Measurements from ENCODE around the gene ZBTB49.

The ZBTB49 gene

DNA sequence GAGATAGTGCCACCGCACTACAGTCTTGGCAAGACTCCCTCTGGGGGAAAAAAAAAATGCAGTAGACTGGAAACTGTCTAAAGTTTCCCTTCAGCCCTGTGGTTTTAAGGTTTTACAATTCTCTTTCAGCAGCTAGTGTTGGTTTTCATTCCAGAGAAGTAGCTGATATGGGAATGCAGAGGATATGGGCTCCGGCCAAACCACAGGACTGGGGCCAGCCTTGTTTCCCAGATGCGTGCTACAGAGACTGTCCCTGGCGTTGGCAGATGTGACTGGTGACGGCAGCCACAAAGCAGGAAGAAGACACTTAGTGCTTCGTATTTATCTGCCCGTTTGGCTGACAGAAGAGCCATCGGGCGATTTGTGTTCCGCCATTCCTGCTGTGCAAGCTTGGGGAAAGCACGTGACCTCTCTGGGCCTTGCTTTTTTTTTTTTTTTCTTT lies 43.2 kb downstream of the ZBTB49 start:
- TF ChIP-seq, protein P1, sequence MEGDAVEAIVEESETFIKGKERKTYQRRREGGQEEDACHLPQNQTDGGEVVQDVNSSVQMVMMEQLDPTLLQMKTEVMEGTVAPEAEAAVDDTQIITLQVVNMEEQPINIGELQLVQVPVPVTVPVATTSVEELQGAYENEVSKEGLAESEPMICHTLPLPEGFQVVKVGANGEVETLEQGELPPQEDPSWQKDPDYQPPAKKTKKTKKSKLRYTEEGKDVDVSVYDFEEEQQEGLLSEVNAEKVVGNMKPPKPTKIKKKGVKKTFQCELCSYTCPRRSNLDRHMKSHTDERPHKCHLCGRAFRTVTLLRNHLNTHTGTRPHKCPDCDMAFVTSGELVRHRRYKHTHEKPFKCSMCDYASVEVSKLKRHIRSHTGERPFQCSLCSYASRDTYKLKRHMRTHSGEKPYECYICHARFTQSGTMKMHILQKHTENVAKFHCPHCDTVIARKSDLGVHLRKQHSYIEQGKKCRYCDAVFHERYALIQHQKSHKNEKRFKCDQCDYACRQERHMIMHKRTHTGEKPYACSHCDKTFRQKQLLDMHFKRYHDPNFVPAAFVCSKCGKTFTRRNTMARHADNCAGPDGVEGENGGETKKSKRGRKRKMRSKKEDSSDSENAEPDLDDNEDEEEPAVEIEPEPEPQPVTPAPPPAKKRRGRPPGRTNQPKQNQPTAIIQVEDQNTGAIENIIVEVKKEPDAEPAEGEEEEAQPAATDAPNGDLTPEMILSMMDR (IDR thresholded peaks at IDR 0.05; ENCODE audit: low read depth, low read length) = no peak
- DNase-seq (ENCODE audit: extremely low read depth, low read depth) = peak; percentile 59

DNA sequence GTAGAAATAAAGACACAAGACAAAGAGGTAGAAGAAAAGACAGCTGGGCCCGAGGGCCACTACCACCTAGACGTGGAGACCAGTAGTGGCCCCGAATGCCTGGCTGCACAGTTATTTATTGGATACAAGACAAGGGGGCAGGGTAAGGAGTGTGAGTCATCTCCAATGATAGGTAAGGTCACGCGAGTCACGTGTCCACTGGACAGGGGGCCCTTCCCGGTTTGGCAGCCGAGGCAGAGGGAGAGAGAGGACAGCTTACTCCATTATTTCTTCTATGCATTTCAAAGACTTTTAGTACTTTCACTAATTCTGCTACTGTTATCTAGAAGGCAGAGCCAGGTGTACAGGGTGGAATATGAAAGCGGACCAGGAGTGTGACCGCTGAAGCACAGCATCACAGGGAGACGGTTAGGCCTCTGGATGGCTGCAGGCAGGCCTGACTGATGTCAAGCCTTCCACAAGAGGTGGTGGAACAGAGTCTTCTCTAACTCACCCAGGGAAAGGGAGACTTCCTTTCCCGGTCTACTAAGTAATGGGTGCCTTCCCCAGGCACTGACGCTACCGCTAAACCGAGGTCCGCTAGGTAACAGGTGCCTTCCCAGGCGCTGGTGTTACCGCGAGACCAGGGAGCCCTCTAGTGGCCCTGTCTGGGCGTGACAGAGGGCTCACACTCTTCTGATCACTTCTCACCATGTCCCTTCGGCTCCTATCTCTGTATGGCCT lies 44.9 kb downstream of the ZBTB49 start:
- TF ChIP-seq, protein P1 (IDR thresholded peaks at IDR 0.05; ENCODE audit: low read depth, low read length) = peak; percentile 82
- no peak for DNase-seq (ENCODE audit: extremely low read depth, low read depth)

DNA sequence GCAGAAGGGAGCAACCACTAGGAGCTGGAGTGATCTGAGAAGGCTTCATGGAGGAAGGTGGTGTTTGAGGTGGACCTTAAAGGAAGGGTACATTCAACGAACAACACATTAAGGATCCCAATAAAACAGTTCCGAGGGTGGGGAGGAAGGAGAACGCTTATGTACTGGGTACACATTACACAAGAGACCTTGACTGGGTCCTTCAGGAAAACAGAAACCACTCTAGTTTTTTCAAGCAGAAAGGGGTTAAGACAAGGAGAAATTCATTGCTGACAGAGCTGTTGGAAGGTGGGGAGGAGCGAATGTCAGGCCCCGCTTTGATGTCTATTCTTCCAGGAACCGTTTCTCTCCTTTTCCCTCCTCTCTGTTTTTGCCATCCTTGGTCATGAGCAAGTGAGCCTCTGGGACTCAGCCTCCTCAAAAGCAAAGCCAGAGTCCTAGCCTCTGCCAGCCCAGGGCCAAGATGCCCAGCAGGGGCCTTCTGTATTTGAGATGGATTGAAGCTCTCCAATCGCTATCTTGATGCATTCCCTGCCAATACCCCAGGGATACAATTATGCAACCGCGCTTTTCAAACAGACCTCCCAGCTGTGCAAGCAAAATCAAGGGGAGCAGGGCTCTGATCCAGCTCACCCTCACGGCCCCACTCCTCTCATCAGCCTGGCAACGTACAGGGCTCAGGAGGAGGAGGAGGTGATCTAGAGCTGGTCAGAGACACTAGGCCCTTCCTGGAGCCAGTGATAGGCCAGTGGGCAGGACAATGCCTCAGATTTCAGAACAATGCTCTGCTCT lies 48.4 kb downstream of the ZBTB49 start:
- no peak for DNase-seq (ENCODE audit: extremely low read depth, low read depth)
- TF ChIP-seq, protein P1 (IDR thresholded peaks at IDR 0.05; ENCODE audit: low read depth, low read length) = no peak

DNA sequence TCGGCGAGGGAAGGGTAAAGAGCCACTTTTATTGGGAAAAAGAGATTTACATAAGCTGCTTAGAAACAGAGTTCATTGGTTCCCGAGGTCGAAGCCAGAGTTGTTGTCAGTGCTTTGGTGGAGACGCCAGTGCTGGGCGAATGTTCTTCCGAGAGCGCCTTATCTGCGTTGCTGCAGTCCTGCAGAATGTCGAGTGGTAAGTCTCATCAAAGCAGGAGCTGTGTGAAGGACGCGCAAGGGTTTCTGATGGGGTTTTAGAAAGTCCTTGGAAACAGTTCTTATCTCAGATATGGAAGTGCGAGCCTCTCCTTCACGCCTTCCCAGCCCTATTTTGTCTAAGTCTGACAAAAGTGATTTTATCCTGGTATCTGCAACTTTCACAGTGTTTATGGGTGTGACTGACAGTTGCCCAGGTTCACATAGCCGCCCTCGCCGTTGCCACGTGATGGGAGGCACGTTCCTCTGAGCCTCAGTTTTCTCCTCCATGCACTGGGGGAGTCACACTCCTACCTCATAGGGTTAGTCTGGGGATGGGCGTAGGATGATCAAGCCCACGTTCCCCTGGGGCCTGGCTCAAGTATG lies 49.5 kb downstream of the ZBTB49 start:
- TF ChIP-seq, protein P1 (IDR thresholded peaks at IDR 0.05; ENCODE audit: low read depth, low read length) = no peak
- DNase-seq (ENCODE audit: extremely low read depth, low read depth) = no peak

DNA sequence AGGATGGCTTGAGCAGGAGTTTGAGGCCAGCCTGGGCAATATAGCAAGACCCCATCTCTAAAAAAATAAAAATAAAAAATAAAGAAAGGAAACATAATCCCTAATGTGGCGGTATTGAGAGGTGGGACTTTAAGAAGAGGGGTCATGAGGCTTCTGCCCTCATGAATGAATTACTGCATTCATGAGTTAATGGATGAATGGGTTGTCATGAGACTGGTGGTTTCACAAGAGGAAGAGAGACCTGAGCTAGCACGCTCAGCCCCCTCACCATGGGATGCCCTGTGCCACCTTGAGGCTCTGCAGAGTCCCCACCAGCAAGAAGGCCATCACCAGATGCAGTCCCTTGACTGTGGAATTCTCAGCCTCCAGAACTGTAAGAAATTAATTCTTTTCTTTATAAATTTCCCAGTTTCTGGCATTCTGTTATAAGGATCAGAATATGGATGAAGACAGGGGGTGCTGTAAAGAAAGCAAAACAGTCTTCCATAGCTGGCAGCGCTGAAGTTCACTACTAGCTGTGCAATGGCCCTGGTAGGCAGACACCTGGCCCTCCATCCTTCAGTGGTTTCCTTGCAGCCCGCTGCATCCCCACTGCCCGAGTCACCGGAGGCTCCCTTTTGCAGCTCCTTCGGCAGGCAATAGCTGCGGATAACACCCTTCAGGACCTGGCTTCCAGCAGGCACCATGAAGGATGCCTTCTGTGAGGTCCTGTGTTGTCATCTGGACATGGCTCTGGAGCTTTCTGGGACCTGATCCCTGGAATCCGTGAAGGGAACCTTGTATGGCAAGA lies 52.0 kb downstream of the ZBTB49 start:
- DNase-seq (ENCODE audit: extremely low read depth, low read depth) = no peak
- TF ChIP-seq, protein P1 (IDR thresholded peaks at IDR 0.05; ENCODE audit: low read depth, low read length) = no peak

DNA sequence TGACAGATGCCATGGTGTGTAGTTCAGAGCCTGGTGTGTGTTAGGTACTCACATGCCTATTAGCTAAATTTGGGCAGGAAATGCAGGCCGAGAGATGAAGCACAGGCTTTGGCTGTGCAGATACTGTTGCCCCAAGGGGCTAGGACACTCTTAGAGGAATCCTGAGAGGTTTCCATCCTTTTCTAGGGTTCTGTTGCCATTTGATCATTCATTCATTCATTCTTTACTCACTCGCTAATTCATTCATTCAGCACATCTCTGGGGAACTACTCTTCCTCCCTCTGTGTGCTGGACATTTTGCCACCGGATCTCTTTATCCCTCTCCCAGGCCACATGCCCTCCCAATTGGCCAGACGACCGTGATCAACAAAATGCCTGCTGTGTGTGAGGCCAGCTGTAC lies 53.0 kb downstream of the ZBTB49 start:
- TF ChIP-seq, protein P1 (IDR thresholded peaks at IDR 0.05; ENCODE audit: low read depth, low read length) = no peak
- DNase-seq (ENCODE audit: extremely low read depth, low read depth) = no peak

Data from AG09319 (cell line).